Left ventricle myocardium inferior (tissue), 1 donor: ENCODE data around the gene SPATA1. TPM values are rescaled to one million over a fixed set of nuclear protein-coding genes. Genes with fewer than 3 reads are reported as not detected.

Experiments
- DNase-seq: peaks from one replicate; pipeline ENCODE4 v3.0.0-alpha.2; 2020
- H3K27ac ChIP-seq: fragments of 200-600 bp; replicated peaks from 2 replicates; pipeline ENCODE4 v1.8.0; 2021
- H3K27me3 ChIP-seq: fragments of 200-600 bp; 2 replicates; pipeline ENCODE4 v1.8.0; 2021; ENCODE audit warnings: low read depth
- H3K36me3 ChIP-seq: fragments of 200-600 bp; 2 replicates; pipeline ENCODE4 v1.8.0; 2021
- H3K4me1 ChIP-seq: fragments of 200-600 bp; 2 replicates; pipeline ENCODE4 v1.8.0; 2021
- H3K4me3 ChIP-seq: fragments of 200-600 bp; 2 replicates; pipeline ENCODE4 v1.8.0; 2021; ENCODE audit warnings: mild to moderate bottlenecking, moderate library complexity
- H3K9me3 ChIP-seq: fragments of 200-600 bp; replicated peaks from 2 replicates; pipeline ENCODE4 v1.8.0; 2021
- intact Hi-C: fragments of 100-400 bp; cut with micrococcal nuclease; formaldehyde crosslinking; loops from one replicate; pipeline ENCODE4 v1.11.0; 2022
- total RNA-seq: library from RNA; stranded (reverse); fragmentation: NEBNext Ultra II Directional; extraction: Animal tissue kit (Norgen Biotek cat#: 25700); gene quantifications from one replicate; pipeline ENCODE4 v1.2.1, GENCODE V29; 2021
- TF ChIP-seq, protein P1 (sequence below): fragments of 200-600 bp; IDR thresholded peaks from 2 replicates; pipeline ENCODE4 v1.8.0; 2021; ENCODE audit warnings: antibody characterized with exemption, mild to moderate bottlenecking, borderline replicate concordance
- donor health status: DM: no; HTN: yes; CAD: no; lungs with severe emphysema.

Gene SPATA1
- total RNA-seq, 1 donor from 2014 or later: 0.66 TPM

DNA sequence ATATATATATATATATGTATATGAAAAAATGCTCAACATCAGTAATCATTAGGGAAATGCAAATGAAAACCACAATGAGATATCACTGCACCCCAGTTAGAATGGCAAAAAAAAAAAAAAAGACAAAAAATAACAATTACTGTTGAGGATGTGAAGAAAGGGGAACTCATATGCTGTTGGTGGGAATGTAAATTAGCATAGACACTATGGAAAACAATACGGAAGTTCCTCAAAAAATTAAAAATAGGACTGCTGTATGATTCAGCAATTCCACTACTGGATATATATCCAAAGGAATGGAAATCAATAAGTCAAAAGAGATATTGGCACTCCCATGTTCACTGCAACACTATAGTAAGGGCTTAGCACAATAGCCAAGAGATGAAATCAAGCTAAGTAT, 109.6 kb downstream of the SPATA1 start:
- intact Hi-C loops: no loop called here
- Histone ChIP-seq H3K4me1 (peaks cover 19% of the 10 kb centered on the region), H3K36me3 (no peaks in the 10 kb centered on the region)

More for the DNA sequence above, 109.6 kb downstream of the SPATA1 start:
- no peak overlapping the region for H3K4me3 ChIP-seq
- TF ChIP-seq, protein P1, sequence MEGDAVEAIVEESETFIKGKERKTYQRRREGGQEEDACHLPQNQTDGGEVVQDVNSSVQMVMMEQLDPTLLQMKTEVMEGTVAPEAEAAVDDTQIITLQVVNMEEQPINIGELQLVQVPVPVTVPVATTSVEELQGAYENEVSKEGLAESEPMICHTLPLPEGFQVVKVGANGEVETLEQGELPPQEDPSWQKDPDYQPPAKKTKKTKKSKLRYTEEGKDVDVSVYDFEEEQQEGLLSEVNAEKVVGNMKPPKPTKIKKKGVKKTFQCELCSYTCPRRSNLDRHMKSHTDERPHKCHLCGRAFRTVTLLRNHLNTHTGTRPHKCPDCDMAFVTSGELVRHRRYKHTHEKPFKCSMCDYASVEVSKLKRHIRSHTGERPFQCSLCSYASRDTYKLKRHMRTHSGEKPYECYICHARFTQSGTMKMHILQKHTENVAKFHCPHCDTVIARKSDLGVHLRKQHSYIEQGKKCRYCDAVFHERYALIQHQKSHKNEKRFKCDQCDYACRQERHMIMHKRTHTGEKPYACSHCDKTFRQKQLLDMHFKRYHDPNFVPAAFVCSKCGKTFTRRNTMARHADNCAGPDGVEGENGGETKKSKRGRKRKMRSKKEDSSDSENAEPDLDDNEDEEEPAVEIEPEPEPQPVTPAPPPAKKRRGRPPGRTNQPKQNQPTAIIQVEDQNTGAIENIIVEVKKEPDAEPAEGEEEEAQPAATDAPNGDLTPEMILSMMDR: no peak
- H3K27ac ChIP-seq: no peak overlapping the region
- H3K9me3 ChIP-seq: no peaks in the 10 kb centered on the region
- no peaks in the 10 kb centered on the region for H3K27me3 ChIP-seq
- no peak for DNase-seq

Other genes with a start within 250 kb of the SPATA1 start
- gene SAMD13, start 204.7 kb upstream of the SPATA1 start, total RNA-seq: 2.0 TPM
- gene DNASE2B, start 107.9 kb upstream of the SPATA1 start, total RNA-seq: not detected
- 34.9 TPM for gene RPF1, start 27.1 kb upstream of the SPATA1 start, total RNA-seq
- 170 TPM for gene GNG5, start 195 bp downstream of the SPATA1 start, total RNA-seq
- 6.2 TPM for gene CTBS, start 68.1 kb downstream of the SPATA1 start, total RNA-seq
- gene SSX2IP, start 184.1 kb downstream of the SPATA1 start, total RNA-seq: 11.9 TPM